ENCODE results near the gene NDUFA8.

The NDUFA8 gene

DNA sequence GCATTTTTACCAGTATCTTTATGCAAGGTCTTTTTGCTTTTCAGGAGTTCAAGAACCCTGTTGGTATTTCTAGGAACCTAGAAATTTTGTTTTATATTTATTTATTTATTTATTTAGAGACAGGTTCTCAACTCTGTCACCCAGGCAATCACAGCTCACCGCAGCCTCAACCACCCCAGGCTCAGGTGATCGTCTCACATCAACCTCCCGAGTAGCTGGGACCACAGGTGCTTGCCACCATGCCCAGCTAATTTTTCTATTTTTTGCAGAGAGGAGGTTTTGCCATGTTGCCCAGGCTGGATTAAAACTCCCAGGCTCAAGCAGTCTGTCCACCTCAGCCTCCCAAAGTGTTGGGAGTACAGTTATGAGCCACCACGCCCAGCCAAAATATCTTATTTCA, 36.3 kb upstream of the NDUFA8 start:
- DNase-seq (ENCODE audit: insufficient read length) (no peak), FAIRE-seq (no peak)
- no peak for TF ChIP-seq POLR2AphosphoS5 (IDR thresholded peaks at IDR 0.05; ENCODE audit: low read depth, low read length)
- no peak for TF ChIP-seq POLR2A (IDR thresholded peaks at IDR 0.05; ENCODE audit: low read depth, low read length)
- no peak for TF ChIP-seq TAF1 (IDR thresholded peaks at IDR 0.05; ENCODE audit: borderline replicate concordance, low read depth, low read length)

DNA sequence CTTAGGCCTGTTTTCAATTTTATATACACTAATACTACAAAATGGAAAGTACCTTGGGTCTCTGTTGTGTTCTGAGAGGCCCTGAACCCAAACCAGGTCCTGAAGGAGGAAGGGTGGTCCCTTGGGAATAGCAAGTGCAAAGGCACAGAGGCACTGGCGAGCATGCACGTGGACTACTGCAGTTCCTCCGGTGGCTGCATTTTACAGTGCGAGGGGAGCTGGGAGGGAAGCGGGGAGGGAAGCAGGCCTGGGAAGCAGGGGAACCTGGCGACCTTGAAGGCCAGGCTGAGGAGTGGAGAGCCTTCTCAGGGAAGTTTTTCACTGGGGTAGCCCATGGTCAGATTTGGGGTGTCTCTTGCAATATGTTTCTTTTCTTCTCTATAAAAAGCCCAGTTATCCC, 34.1 kb upstream of the NDUFA8 start:
- DNase-seq (ENCODE audit: insufficient read length) (no peak), FAIRE-seq (no peak)
- TF ChIP-seq TAF1 (IDR thresholded peaks at IDR 0.05; ENCODE audit: borderline replicate concordance, low read depth, low read length) (no peak), POLR2AphosphoS5 (IDR thresholded peaks at IDR 0.05; ENCODE audit: low read depth, low read length) (no peak), POLR2A (IDR thresholded peaks at IDR 0.05; ENCODE audit: low read depth, low read length) (no peak)

DNA sequence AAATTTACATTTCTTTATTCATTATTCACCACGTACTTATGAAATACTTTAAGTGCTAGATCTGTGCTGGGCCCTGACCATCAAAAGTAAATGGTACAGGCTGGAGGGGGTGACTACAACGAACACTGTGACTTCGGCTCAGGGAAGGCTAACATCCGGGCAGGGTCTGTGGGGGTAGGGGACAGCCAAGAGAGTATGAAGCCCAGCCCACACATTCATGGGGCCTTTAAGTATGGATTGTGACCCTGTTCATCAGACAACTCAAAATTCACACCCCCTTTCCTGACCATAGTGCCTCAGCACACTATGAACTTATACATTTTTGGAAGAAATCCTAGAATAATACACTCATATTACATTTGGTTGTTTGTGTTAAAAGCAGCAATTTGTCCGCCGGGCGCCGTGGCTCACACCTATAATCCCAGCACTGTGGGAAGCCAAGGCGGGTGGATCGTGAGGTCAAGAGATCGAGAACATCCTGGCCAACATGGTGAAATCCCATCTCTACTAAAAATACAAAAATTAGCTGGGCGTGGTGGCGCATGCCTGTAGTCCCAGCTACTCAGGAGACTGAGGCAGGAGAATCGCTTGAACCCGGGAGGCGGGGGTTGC, 33.4 kb upstream of the NDUFA8 start:
- FAIRE-seq (no peak), DNase-seq (ENCODE audit: insufficient read length) (no peak)
- TF ChIP-seq TAF1 (IDR thresholded peaks at IDR 0.05; ENCODE audit: borderline replicate concordance, low read depth, low read length) = no peak
- no peak for TF ChIP-seq POLR2AphosphoS5 (IDR thresholded peaks at IDR 0.05; ENCODE audit: low read depth, low read length)
- TF ChIP-seq POLR2A (IDR thresholded peaks at IDR 0.05; ENCODE audit: low read depth, low read length) = no peak

DNA sequence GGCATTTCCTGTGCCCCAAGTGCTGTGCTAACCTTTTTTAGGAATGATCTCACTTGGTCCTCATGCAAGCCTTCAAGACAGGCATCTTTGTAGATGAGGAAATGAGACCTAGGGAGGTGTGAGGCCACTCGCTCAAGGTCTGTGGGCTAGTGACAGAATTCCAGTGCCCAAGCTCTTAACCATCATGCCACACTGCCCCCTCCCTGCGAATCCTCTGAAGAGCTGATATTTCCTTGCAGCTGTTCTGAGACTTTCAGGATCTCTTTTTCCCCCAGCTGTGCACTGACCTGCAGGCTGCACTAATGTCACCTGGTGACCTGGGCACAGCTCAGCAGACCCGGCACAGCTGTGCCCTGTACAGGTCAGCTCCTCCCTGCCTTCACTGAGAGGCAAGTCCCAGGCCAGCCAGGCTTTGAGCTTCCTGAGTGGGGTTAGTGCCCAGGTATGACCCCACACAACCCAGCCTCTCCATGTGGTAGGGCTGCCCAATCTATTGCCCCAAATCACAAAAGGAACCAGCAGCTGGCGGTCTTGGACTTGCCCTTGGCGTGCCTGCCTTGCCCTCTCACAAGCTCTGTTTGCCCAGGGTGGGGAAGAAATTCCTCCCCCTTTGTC, 32.8 kb upstream of the NDUFA8 start:
- TF ChIP-seq TAF1 (IDR thresholded peaks at IDR 0.05; ENCODE audit: borderline replicate concordance, low read depth, low read length) (no peak), POLR2A (IDR thresholded peaks at IDR 0.05; ENCODE audit: low read depth, low read length) (no peak), POLR2AphosphoS5 (IDR thresholded peaks at IDR 0.05; ENCODE audit: low read depth, low read length) (no peak)
- no peak for FAIRE-seq
- DNase-seq (ENCODE audit: insufficient read length) = no peak

DNA sequence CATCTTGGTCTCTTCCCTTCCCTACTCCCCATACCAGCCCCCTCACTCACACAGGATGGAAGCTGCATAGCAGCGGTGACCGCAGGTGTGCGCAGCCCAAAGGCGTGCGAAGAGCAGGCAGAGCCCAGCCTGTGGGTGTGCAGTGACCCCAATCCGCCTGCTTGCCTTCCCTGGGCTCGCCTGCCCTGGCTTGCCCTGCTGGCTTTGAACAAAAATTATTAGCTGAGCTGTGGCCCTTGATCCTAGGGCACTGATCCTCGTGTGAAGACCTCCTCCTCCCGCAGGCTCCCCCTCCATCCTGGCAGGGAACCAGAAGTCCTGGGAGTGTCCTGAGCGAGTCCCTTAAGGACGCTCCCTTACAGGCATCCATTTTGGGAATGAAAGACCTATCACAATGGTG, 32.0 kb upstream of the NDUFA8 start:
- no peak for FAIRE-seq

DNA sequence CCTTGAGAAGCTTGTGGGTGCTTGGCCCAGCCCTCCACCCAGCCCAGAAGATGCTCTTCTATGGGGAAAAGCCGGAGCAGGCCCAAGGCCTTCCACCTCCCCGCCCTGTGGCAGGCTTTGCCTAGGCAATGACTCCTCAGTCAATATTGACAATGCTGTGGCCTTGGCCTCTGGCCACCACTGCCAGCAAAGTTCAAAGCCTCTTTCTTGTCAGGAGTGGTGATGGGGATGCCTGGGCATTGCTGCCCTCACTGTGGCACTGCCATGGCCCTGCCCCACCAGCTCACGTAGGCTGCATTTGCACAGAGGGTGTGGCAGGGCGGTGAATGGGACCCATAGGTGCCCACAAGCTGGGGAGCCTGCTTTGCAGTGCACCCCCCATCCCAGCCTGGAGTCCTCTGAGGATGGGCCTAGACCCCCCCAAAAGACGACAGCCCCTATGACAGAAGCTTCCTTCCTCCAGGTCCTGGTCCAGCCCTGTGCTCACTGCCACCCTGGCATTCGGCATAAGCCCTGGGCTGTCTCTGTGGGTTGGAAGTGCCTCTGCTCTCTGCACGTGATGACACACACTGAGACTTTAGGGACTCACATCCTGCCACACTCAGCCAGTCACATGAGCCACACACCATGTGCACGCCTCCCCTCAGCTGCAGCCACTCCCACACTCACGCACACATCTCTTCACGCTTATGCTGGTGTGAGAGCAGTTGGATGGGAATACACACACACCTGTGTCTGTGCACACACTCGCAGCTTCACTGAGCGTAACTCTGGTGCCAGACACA, 31.2 kb upstream of the NDUFA8 start:
- TF ChIP-seq TAF1 (IDR thresholded peaks at IDR 0.05; ENCODE audit: borderline replicate concordance, low read depth, low read length) (no peak), POLR2AphosphoS5 (IDR thresholded peaks at IDR 0.05; ENCODE audit: low read depth, low read length) (no peak), POLR2A (IDR thresholded peaks at IDR 0.05; ENCODE audit: low read depth, low read length) (no peak)
- FAIRE-seq (no peak), DNase-seq (ENCODE audit: insufficient read length) (no peak)

More for the DNA sequence above, 32.0 kb upstream of the NDUFA8 start:
- no peak for DNase-seq (ENCODE audit: insufficient read length)
- no peak for TF ChIP-seq POLR2A (IDR thresholded peaks at IDR 0.05; ENCODE audit: low read depth, low read length)
- TF ChIP-seq TAF1 (IDR thresholded peaks at IDR 0.05; ENCODE audit: borderline replicate concordance, low read depth, low read length) = no peak
- no peak for TF ChIP-seq POLR2AphosphoS5 (IDR thresholded peaks at IDR 0.05; ENCODE audit: low read depth, low read length)

DNA sequence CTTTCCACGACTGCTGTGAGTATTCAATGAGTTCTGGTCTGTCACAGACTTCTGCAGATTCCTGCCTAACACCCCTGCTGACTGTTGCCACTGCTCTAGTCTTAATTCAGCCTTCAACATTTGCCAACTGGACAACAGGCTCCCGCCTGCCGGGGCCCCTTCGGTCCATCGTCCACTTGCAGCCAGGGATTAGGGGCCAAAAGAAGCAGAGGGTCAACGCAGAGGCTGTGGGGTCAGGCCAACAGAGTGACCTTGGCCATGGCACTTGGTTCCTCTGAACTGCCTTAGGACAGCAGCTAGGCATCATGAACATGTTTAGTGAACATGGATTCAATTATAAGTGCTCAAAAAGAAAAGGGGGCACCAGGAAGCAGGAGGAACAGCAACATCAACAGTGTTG, 28.8 kb upstream of the NDUFA8 start:
- FAIRE-seq (no peak), DNase-seq (ENCODE audit: insufficient read length) (no peak)
- TF ChIP-seq POLR2A (IDR thresholded peaks at IDR 0.05; ENCODE audit: low read depth, low read length) = no peak
- TF ChIP-seq POLR2AphosphoS5 (IDR thresholded peaks at IDR 0.05; ENCODE audit: low read depth, low read length) = no peak

DNA sequence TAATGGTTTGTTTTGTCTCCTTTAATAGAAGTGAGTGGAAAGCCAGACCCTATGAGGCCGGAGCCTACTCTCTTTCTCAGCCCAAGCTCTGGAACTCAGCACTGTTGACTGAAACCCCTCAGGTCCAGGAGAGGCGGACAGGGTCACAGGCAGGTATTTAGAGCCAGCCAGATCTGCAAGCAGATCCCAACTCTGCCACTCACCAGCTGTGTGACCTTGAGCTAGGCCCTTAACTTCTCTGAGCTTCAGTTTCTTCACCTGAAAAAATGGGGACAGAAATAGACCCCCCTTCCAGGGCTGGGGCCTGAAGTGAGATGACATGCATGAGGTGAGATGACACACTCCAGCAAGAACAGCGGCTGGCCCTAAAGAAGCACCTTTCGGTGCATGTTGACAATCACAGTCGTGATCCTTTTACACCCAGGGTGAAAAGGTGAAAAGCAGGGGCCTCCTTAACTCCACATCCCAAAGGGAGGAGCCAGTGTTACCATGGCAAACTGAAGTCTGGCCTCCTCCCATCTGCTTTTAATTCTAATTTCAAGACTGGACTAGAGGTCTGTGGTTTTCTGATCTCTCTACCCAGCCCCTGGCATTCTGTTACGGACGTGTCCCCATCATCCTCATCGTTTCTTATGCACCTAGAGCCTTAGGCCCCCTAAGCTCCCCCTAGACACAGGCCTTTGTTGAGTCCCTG, 27.3 kb upstream of the NDUFA8 start:
- DNase-seq (ENCODE audit: insufficient read length) (no peak), FAIRE-seq (no peak)
- TF ChIP-seq TAF1 (IDR thresholded peaks at IDR 0.05; ENCODE audit: borderline replicate concordance, low read depth, low read length) (no peak), POLR2A (IDR thresholded peaks at IDR 0.05; ENCODE audit: low read depth, low read length) (no peak), POLR2AphosphoS5 (IDR thresholded peaks at IDR 0.05; ENCODE audit: low read depth, low read length) (no peak)

DNA sequence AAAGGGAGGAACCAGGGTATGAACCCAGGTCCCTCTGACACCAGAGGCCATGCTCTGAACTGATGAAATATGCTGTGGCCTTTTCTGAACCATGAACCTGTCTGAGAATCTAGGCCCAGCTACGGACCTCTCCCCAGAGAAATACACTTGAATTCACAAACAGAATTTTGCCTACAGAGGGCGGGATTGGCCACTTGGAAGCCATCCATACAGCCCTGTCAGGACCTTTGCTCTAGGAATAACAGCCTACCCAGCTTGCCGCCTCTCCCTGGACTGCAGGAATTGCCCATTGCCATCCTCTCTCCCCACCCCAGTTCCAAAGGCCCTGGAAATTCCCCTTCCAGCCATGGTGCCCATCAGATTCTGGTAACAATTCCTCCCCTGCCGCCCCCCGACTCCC, 26.7 kb upstream of the NDUFA8 start:
- TF ChIP-seq TAF1 (IDR thresholded peaks at IDR 0.05; ENCODE audit: borderline replicate concordance, low read depth, low read length) = no peak
- TF ChIP-seq POLR2A (IDR thresholded peaks at IDR 0.05; ENCODE audit: low read depth, low read length) = no peak
- no peak for TF ChIP-seq POLR2AphosphoS5 (IDR thresholded peaks at IDR 0.05; ENCODE audit: low read depth, low read length)
- DNase-seq (ENCODE audit: insufficient read length) (no peak), FAIRE-seq (no peak)

DNA sequence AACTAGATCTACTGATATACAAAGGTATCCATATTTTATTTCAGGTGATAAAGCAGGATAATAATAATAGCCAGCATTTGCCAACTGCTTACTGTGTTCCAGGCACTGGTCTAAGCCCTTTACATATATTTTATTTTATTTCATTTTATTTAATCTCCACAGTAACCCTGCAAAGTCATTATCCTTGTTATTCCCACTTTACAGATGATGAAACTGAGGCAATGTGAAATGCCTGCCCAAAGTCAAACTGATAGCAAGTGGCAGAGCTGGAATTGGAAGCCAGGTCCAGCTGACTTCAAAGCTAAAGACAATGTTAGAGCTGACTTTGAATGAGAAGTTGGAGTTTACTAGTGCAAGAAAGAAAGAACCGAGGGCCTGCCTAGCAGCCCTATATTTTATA, 25.0 kb upstream of the NDUFA8 start:
- FAIRE-seq (no peak), DNase-seq (ENCODE audit: insufficient read length) (no peak)
- TF ChIP-seq TAF1 (IDR thresholded peaks at IDR 0.05; ENCODE audit: borderline replicate concordance, low read depth, low read length) (no peak), POLR2AphosphoS5 (IDR thresholded peaks at IDR 0.05; ENCODE audit: low read depth, low read length) (no peak), POLR2A (IDR thresholded peaks at IDR 0.05; ENCODE audit: low read depth, low read length) (no peak)

DNA sequence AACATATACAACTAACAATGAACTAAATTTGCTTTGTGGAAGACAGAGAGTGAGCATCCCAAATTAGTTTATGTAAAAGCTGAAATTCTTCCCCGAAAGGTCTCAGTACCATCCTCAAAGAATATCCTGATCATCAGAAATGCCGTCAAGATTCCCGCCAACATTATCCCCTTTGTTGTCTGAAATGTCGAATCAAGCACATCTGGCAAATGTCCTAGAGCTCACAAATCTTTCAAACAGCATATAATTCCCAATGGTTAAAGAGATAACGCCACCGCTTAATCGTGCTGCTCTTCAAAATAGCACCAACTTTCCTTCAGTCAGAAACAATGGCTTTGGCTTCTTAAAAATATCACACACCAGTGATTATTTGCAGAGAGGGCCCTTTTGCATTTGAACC, 23.9 kb upstream of the NDUFA8 start:
- DNase-seq (ENCODE audit: insufficient read length) = no peak
- FAIRE-seq = no peak

More for the DNA sequence above, 23.9 kb upstream of the NDUFA8 start:
- no peak for TF ChIP-seq TAF1 (IDR thresholded peaks at IDR 0.05; ENCODE audit: borderline replicate concordance, low read depth, low read length)
- TF ChIP-seq POLR2AphosphoS5 (IDR thresholded peaks at IDR 0.05; ENCODE audit: low read depth, low read length) = no peak
- no peak for TF ChIP-seq POLR2A (IDR thresholded peaks at IDR 0.05; ENCODE audit: low read depth, low read length)
